Purkinje cell (primary cell): ENCODE data around the gene ARMCX1. TPM values are rescaled to one million over a fixed set of nuclear protein-coding genes. Genes with fewer than 3 reads are reported as not detected.

Experiments
- polyA plus RNA-seq: library from polyadenylated mRNA; unstranded; fragments of >200 nt; fragmentation: Nextera tagmentation; gene quantifications from 2 replicates; pipeline ENCODE4 v1.2.1, GENCODE V29; 2014

The ARMCX1 gene
- 39.2 and 45.7 TPM in 2 replicates for polyA plus RNA-seq

DNA sequence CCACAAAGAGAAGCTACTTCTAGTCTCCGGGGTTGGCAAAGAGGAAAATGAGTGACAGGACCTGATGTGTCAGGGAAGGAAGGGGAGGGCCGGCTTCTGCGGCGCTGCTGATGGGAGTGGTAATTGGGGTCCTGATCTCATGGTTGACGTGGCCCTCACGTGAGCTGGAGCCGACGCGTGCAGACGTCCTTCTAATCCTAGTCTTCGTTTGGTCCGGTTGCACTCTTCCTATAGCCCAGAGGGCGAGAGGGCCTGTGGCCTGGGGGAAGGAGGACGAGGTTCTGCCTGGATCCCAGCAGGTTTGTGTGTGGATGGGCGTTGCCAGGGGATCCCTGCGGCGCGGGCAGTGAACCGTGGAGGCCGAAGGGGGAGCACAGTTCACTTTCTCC lies at the start of gene ARMCX1:
TSS of gene ARMCX1 (plus strand) at position 186 of the 389 bp plus-strand sequence. CDS start 2,384 bp downstream, outside the sequence.

Other genes starting within 250 kb of the ARMCX1 start
- 30.4 and 33.9 TPM in 2 replicates for gene TIMM8A, start 201.8 kb upstream of the ARMCX1 start, polyA plus RNA-seq
- gene BTK, start 164.4 kb upstream of the ARMCX1 start, polyA plus RNA-seq: not detected in 2 replicates
- 271 and 273 TPM in 2 replicates for gene RPL36A, start 159.5 kb upstream of the ARMCX1 start, polyA plus RNA-seq
- gene GLA, start 142.6 kb upstream of the ARMCX1 start, polyA plus RNA-seq: 25.6 and 38.5 TPM in 2 replicates
- 56.3 and 96.7 TPM in 2 replicates for gene HNRNPH2, start 142.3 kb upstream of the ARMCX1 start, polyA plus RNA-seq
- 5.1 and 9.9 TPM in 2 replicates for gene ARMCX4, start 65.1 kb upstream of the ARMCX1 start, polyA plus RNA-seq
- 45.5 and 75.8 TPM in 2 replicates for gene ARMCX6, start 67.5 kb downstream of the ARMCX1 start, polyA plus RNA-seq
- 21.3 and 32.1 TPM in 2 replicates for gene ARMCX3, start 72.6 kb downstream of the ARMCX1 start, polyA plus RNA-seq
- gene ARMCX2, start 109.3 kb downstream of the ARMCX1 start, polyA plus RNA-seq: 28.2 and 30.9 TPM in 2 replicates